Skeletal muscle satellite cell (primary cell): ENCODE data around the gene RFC3.

Experiments used
- H3K27me3 ChIP-seq: 2 replicates; pipeline ENCODE4 v1.7.0; 2013; ENCODE audit warnings: low read length; ENCODE audit not compliant: control insufficient read depth, insufficient read depth
- H3K36me3 ChIP-seq: 2 replicates; pipeline ENCODE4 v1.7.0; 2013; ENCODE audit warnings: mild to moderate bottlenecking, control low read depth, low read length; ENCODE audit not compliant: insufficient read depth
- H3K4me1 ChIP-seq: 2 replicates; pipeline ENCODE4 v1.7.0; 2013; ENCODE audit warnings: low read length; ENCODE audit not compliant: control insufficient read depth, insufficient read depth
- H3K4me2 ChIP-seq: 2 replicates; pipeline ENCODE4 v1.7.0; 2013; ENCODE audit warnings: mild to moderate bottlenecking, low read length
- H3K4me3 ChIP-seq: 2 replicates; pipeline ENCODE4 v1.7.0; 2013; ENCODE audit warnings: low read length
- H3K9ac ChIP-seq: 2 replicates; pipeline ENCODE4 v1.7.0; 2013; ENCODE audit warnings: mild to moderate bottlenecking, low read depth, low read length, moderate library complexity
- H3K9me3 ChIP-seq: replicated peaks from 2 replicates; pipeline ENCODE4 v1.7.0; 2013; ENCODE audit warnings: mild to moderate bottlenecking, control low read depth, low read length

Gene RFC3

GRCh38 chr13:33870046-33870668, 52.2 kb downstream of the RFC3 start:
- no peaks in the 10 kb centered on the region for H3K4me1 ChIP-seq
- H3K27me3 ChIP-seq = no peaks in the 10 kb centered on the region
- no peak overlapping the region for H3K9ac ChIP-seq
- H3K4me2 ChIP-seq = no peak overlapping the region
- H3K4me3 ChIP-seq = no peak overlapping the region
- no peaks in the 10 kb centered on the region for H3K9me3 ChIP-seq
- H3K36me3 ChIP-seq = no peaks in the 10 kb centered on the region

- no peak overlapping the region for H3K4me2 ChIP-seq
Observed at GRCh38 chr13:33871207-33872004, 53.5 kb downstream of the RFC3 start.

GRCh38 chr13:33872005-33872351, 54.0 kb downstream of the RFC3 start:
- no peak overlapping the region for H3K4me3 ChIP-seq

More at GRCh38 chr13:33871207-33872004, 53.5 kb downstream of the RFC3 start:
- no peaks in the 10 kb centered on the region for H3K36me3 ChIP-seq
- H3K4me3 ChIP-seq = no peak overlapping the region
- H3K27me3 ChIP-seq = no peaks in the 10 kb centered on the region
- H3K9me3 ChIP-seq = no peaks in the 10 kb centered on the region
- no peaks in the 10 kb centered on the region for H3K4me1 ChIP-seq
- H3K9ac ChIP-seq = no peak overlapping the region

GRCh38 chr13:33873251-33873908, 55.4 kb downstream of the RFC3 start:
- H3K4me1 ChIP-seq = no peaks in the 10 kb centered on the region
- no peak overlapping the region for H3K9ac ChIP-seq
- H3K9me3 ChIP-seq = no peaks in the 10 kb centered on the region
- H3K4me3 ChIP-seq = no peak overlapping the region
- no peak overlapping the region for H3K4me2 ChIP-seq
- no peaks in the 10 kb centered on the region for H3K36me3 ChIP-seq
- no peaks in the 10 kb centered on the region for H3K27me3 ChIP-seq

More at GRCh38 chr13:33872005-33872351, 54.0 kb downstream of the RFC3 start:
- H3K4me2 ChIP-seq = no peak overlapping the region
- H3K4me1 ChIP-seq = no peaks in the 10 kb centered on the region
- H3K9me3 ChIP-seq = no peaks in the 10 kb centered on the region
- no peaks in the 10 kb centered on the region for H3K36me3 ChIP-seq
- H3K9ac ChIP-seq = no peak overlapping the region
- H3K27me3 ChIP-seq = no peaks in the 10 kb centered on the region

GRCh38 chr13:33874871-33875270, 56.9 kb downstream of the RFC3 start:
- no peak overlapping the region for H3K9ac ChIP-seq
- no peaks in the 10 kb centered on the region for H3K9me3 ChIP-seq
- no peaks in the 10 kb centered on the region for H3K27me3 ChIP-seq
- no peaks in the 10 kb centered on the region for H3K4me1 ChIP-seq
- no peak overlapping the region for H3K4me2 ChIP-seq
- H3K4me3 ChIP-seq = no peak overlapping the region
- H3K36me3 ChIP-seq = no peaks in the 10 kb centered on the region

GRCh38 chr13:33875618-33876401, 57.9 kb downstream of the RFC3 start:
- no peak overlapping the region for H3K4me3 ChIP-seq
- H3K27me3 ChIP-seq = no peaks in the 10 kb centered on the region
- no peaks in the 10 kb centered on the region for H3K4me1 ChIP-seq
- no peak overlapping the region for H3K4me2 ChIP-seq
- no peak overlapping the region for H3K9ac ChIP-seq
- no peaks in the 10 kb centered on the region for H3K9me3 ChIP-seq
- H3K36me3 ChIP-seq = no peaks in the 10 kb centered on the region

GRCh38 chr13:33876716-33877394, 58.9 kb downstream of the RFC3 start:
- Histone ChIP-seq H3K9ac (no peak overlapping the region), H3K4me3 (no peak overlapping the region), H3K27me3 (no peaks in the 10 kb centered on the region), H3K36me3 (no peaks in the 10 kb centered on the region), H3K4me2 (no peak overlapping the region), H3K4me1 (no peaks in the 10 kb centered on the region), H3K9me3 (no peaks in the 10 kb centered on the region)

GRCh38 chr13:33879118-33879517, 61.2 kb downstream of the RFC3 start:
- H3K4me1 ChIP-seq = no peaks in the 10 kb centered on the region
- H3K36me3 ChIP-seq = no peaks in the 10 kb centered on the region
- no peaks in the 10 kb centered on the region for H3K27me3 ChIP-seq
- H3K4me2 ChIP-seq = no peak overlapping the region
- no peak overlapping the region for H3K9ac ChIP-seq
- no peak overlapping the region for H3K4me3 ChIP-seq
- no peaks in the 10 kb centered on the region for H3K9me3 ChIP-seq

GRCh38 chr13:33882804-33883203, 64.9 kb downstream of the RFC3 start:
- Histone ChIP-seq H3K4me3 (no peak overlapping the region), H3K36me3 (no peaks in the 10 kb centered on the region), H3K27me3 (no peaks in the 10 kb centered on the region), H3K4me2 (no peak overlapping the region), H3K9me3 (no peaks in the 10 kb centered on the region), H3K4me1 (no peaks in the 10 kb centered on the region), H3K9ac (no peak overlapping the region)

GRCh38 chr13:33884531-33885220, 66.7 kb downstream of the RFC3 start:
- no peaks in the 10 kb centered on the region for H3K36me3 ChIP-seq
- no peaks in the 10 kb centered on the region for H3K27me3 ChIP-seq
- no peaks in the 10 kb centered on the region for H3K9me3 ChIP-seq
- no peak overlapping the region for H3K4me3 ChIP-seq
- no peak overlapping the region for H3K9ac ChIP-seq
- H3K4me2 ChIP-seq = no peak overlapping the region
- H3K4me1 ChIP-seq = no peaks in the 10 kb centered on the region
